WTC11 (cell line): ENCODE results near the gene SEC31B.

Source experiments
- CBFB ChIP-seq: sonication (generic); formaldehyde crosslinking; IDR thresholded peaks from 2 replicates; pipeline ENCODE4 v1.8.1; 2022; ENCODE audit warnings: mild to moderate bottlenecking, low read depth, missing genetic modification reagents
- ETV6 ChIP-seq: sonication (generic); formaldehyde crosslinking; IDR thresholded peaks from 2 replicates; pipeline ENCODE4 v1.8.1; 2022; ENCODE audit warnings: mild to moderate bottlenecking, missing genetic modification reagents
- JUN ChIP-seq: sonication (generic); formaldehyde crosslinking; IDR thresholded peaks from 2 replicates; pipeline ENCODE4 v1.8.0; 2023; ENCODE audit warnings: mild to moderate bottlenecking, missing genetic modification reagents
- NR1H2 ChIP-seq: sonication (generic); formaldehyde crosslinking; IDR thresholded peaks from 2 replicates; pipeline ENCODE4 v1.9.0; 2021; ENCODE audit warnings: mild to moderate bottlenecking, moderate library complexity, missing genetic modification reagents
- NR2C2 ChIP-seq: sonication (generic); formaldehyde crosslinking; IDR thresholded peaks from 2 replicates; pipeline ENCODE4 v1.8.0; 2022; ENCODE audit warnings: mild to moderate bottlenecking, missing genetic modification reagents
- PRDM15 ChIP-seq: sonication (generic); formaldehyde crosslinking; IDR thresholded peaks from 2 replicates; pipeline ENCODE4 v1.8.0; 2022; ENCODE audit warnings: missing genetic modification reagents
- SP1 ChIP-seq: sonication (generic); formaldehyde crosslinking; conservative IDR thresholded peaks from 2 replicates; pipeline ENCODE4 v1.8.1; 2022; ENCODE audit warnings: missing genetic modification reagents
- ZNF396 ChIP-seq: fragments of 250-450 bp; sonication (Bioruptor Pico); IDR thresholded peaks from 2 replicates; pipeline ENCODE4 v1.8.0; 2021; ENCODE audit warnings: mild to moderate bottlenecking, moderate library complexity, borderline replicate concordance

DNA sequence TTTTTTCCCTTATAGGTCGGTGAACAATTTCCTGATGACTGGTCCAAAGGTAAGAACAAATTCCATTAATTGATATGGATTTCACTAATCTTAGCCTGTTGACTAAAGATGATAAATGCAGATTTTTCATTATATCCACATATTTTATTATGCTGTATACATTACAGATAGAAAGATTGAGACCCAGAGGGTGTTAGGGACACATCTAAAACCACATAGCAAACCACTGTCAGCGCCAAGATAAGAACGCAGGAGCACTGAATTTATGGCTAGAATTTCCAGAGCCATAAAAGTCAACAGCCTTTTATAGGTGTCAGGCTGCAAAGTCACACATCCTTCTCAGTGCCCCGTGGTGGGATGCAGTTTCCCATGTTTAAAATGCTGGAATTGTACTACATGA, 40.6 kb downstream of the SEC31B start:
- TF ChIP-seq PRDM15 (CRISPR knock-in tag) (no peak), NR2C2 (no peak), NR1H2 (CRISPR knock-in tag) (no peak), SP1 (CRISPR knock-in tag) (no peak), ZNF396 (CRISPR knock-in tag) (no peak), CBFB (no peak), JUN (CRISPR knock-in tag) (no peak), ETV6 (CRISPR knock-in tag) (no peak)
